ENCODE results near the gene CFB. TPM values are rescaled to one million over a fixed set of nuclear protein-coding genes. Genes with fewer than 3 reads are reported as not detected.

Gene CFB
- total RNA-seq, 4 donors from 2014 or later: 25.1 to 35.4 (median 33.8) TPM

- no peak for TF ChIP-seq CTCF (IDR thresholded peaks at IDR 0.05; ENCODE audit: low read depth)
Observed at GRCh38 chr6:31919624-31920303, 26.1 kb upstream of the CFB start.

- no peak for TF ChIP-seq CTCF (IDR thresholded peaks at IDR 0.05; ENCODE audit: low read depth)
Observed at GRCh38 chr6:31920811-31921210, 25.1 kb upstream of the CFB start.

- TF ChIP-seq CTCF (IDR thresholded peaks at IDR 0.05; ENCODE audit: low read depth): no peak
Observed at GRCh38 chr6:31922942-31923341, 23.0 kb upstream of the CFB start.

DNA sequence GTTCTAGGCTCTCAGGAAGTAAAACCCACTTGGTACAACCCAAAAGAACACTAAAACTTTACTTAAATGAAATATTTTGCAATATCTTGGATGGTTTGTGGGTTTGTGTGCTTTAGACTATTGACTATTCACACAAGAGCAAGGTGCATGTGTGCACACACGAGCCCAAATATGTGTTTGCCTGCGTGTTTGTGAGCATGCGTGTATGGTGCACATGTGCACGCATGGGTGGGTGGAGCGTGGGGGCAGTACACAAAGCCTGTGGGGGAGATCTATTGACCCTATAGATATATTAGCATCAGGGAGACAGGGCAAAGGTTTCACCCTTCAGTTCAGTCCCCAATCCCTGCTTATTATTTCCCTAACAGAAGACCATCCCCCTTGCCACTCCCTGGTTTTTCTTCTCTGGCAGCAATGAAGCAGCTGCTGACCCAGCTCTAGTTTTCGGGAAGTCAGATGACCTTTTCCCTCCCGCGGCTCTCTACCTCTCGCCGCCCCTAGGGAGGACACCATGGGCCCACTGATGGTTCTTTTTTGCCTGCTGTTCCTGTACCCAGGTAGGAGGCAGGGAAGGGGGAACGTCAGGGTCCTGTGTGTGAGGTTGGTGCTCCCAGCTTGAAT, 18.5 kb upstream of the CFB start, which contains the start of gene C2:
Gene C2 (plus strand): TSS at position 476 of the 621 bp plus-strand sequence. CDS start 36 bp downstream, at position 512.
- no peak for TF ChIP-seq CTCF (IDR thresholded peaks at IDR 0.05; ENCODE audit: low read depth)

GRCh38 chr6:31927863-31928671, 17.8 kb upstream of the CFB start:
- no peak for TF ChIP-seq CTCF (IDR thresholded peaks at IDR 0.05; ENCODE audit: low read depth)

GRCh38 chr6:31928672-31928939, 17.3 kb upstream of the CFB start:
- TF ChIP-seq CTCF (IDR thresholded peaks at IDR 0.05; ENCODE audit: low read depth): no peak

- no peak for TF ChIP-seq CTCF (IDR thresholded peaks at IDR 0.05; ENCODE audit: low read depth)
Observed at GRCh38 chr6:31930962-31931361, 14.9 kb upstream of the CFB start.
